DND-41 (cell line): ENCODE data around the gene RACK1.

Source experiments
- ATAC-seq: fragments of 200-7000 bp; cut with Tn5 transposase; 3 replicates; pipeline ENCODE4 v1.9.1; 2021; ENCODE audit warnings: low read depth; ENCODE audit not compliant: insufficient read depth
- DNase-seq: peaks from one replicate; pipeline ENCODE4 v3.0.0-alpha.2; 2020
- H2AFZ ChIP-seq: 2 replicates; pipeline ENCODE4 v1.6.0; 2012; ENCODE audit warnings: low read depth, low read length
- H3K27ac ChIP-seq: 2 replicates; pipeline ENCODE4 v1.5.1; 2012; ENCODE audit warnings: low read length, inconsistent platforms
- H3K27me3 ChIP-seq: fragments of 200-600 bp; sonication (generic); 2 replicates; pipeline ENCODE4 v1.6.0; 2012; ENCODE audit warnings: low read length, mild to moderate bottlenecking, inconsistent platforms; ENCODE audit not compliant: insufficient read depth, poor library complexity
- H3K36me3 ChIP-seq: 2 replicates; pipeline ENCODE4 v1.5.1; 2012; ENCODE audit warnings: low read length, inconsistent platforms; ENCODE audit not compliant: insufficient read depth
- H3K4me1 ChIP-seq: 2 replicates; pipeline ENCODE4 v1.5.1; 2012; ENCODE audit warnings: mild to moderate bottlenecking, low read length; ENCODE audit not compliant: insufficient read depth
- H3K4me2 ChIP-seq: 2 replicates; pipeline ENCODE4 v1.6.0; 2012; ENCODE audit warnings: mild to moderate bottlenecking, moderate library complexity, low read length, inconsistent platforms; ENCODE audit not compliant: insufficient read depth
- H3K4me3 ChIP-seq, 2 experiments: fragments of 200-600 bp in 1 of 2; shearing (Covaris generic) in 1 of 2; 2 replicates each; pipeline ENCODE4 v1.5.1; 2012 to 2016; ENCODE audit warnings: inconsistent platforms in 2 of 2, low read length in 2 of 2, mild to moderate bottlenecking in 2 of 2, low read depth in 1 of 2, moderate library complexity in 1 of 2
- H3K79me2 ChIP-seq: 2 replicates; pipeline ENCODE4 v1.6.0; 2012; ENCODE audit warnings: low read length, inconsistent platforms; ENCODE audit not compliant: insufficient read depth
- H3K9ac ChIP-seq: 2 replicates; pipeline ENCODE4 v1.6.0; 2012; ENCODE audit warnings: low read depth, mild to moderate bottlenecking, inconsistent platforms, low read length, moderate library complexity
- H3K9me3 ChIP-seq: 2 replicates; pipeline ENCODE4 v1.5.1; 2012; ENCODE audit warnings: low read length, moderate library complexity, mild to moderate bottlenecking, inconsistent platforms; ENCODE audit not compliant: insufficient read depth, severe bottlenecking
- H4K20me1 ChIP-seq: 2 replicates; pipeline ENCODE4 v1.6.0; 2012; ENCODE audit warnings: low read length; ENCODE audit not compliant: insufficient read depth
- CTCF ChIP-seq: IDR thresholded peaks from 2 replicates; pipeline ENCODE4 v1.5.1; 2012; ENCODE audit warnings: borderline replicate concordance, low read length, moderate library complexity, mild to moderate bottlenecking; ENCODE audit not compliant: poor library complexity, severe bottlenecking; ENCODE audit errors: extremely low read depth
- EZH2 ChIP-seq: IDR thresholded peaks from 3 replicates; pipeline ENCODE4 v1.6.1; 2012; ENCODE audit warnings: borderline replicate concordance, low read depth, mild to moderate bottlenecking, moderate library complexity, low read length, inconsistent platforms; ENCODE audit not compliant: severe bottlenecking

The RACK1 gene

GRCh38 chr5:181246276-181247049, 2.8 kb upstream of the RACK1 start:
- peak; percentile 69 for ATAC-seq
- peaks cover 90% of the 10 kb centered on the region for H3K79me2 ChIP-seq
- peak overlapping the region; percentile 90 for H3K27ac ChIP-seq

DNA sequence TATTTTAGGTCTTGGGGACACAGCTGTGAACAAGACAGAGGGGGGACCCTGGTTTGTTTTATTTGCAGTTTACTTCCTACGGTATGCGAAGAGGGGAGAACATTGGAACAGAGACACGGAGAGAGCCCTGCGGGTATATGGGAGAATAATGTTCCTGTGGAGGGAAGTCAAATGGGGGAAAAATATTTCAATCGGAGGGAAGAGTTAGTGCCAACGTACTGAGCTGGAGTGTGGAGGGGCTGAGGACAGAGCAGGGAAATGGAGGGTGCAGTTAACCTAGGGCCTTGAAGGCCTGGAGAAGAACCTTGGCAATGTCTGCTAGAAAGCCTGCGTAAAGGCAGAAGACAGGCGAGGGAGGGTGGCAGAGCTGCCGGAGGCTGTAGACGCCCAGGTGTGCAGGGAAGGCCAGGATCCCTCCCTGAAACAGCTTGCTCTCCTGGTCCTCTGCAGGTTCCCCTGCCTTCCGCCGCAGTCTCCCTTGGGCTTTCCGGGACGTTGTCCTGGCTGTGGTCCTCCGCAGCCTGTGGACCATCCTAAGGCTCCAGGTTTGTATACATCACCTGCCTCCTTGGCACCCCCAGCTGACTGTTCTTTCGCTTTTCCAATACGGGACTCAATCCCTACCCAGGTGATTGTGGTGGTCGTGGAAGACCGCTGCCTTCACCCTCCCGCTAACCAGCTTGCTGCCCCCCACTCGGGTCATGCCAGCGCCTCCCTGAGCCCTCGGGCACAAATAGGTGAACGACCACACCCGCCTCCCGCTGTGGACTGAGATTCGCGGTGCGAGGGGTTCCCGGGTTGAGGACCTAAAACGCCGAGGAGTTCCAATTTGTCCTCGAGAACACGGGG, 1.9 kb upstream of the RACK1 start:
- Histone ChIP-seq H2AFZ (peak overlapping the region; percentile 66), H3K9me3 (no peaks in the 10 kb centered on the region), H3K36me3 (peaks cover 36% of the 10 kb centered on the region), H3K4me1 (peaks cover 79% of the 10 kb centered on the region), H3K9ac (peak overlapping the region; percentile 95), H3K27me3 (no peaks in the 10 kb centered on the region), H3K4me2 (peak overlapping the region; percentile 88), H3K79me2 (peaks cover 90% of the 10 kb centered on the region), H4K20me1 (peaks cover 36% of the 10 kb centered on the region), H3K27ac (peak overlapping the region; percentile 90), H3K4me3 (peak overlapping the region; percentile 78 to 94; a peak in 3 of 4 replicates)
- DNase-seq (no peak), ATAC-seq (peak; percentile 2)
- TF ChIP-seq CTCF (no peak), EZH2 (no peak)

More at GRCh38 chr5:181246276-181247049, 2.8 kb upstream of the RACK1 start:
- TF ChIP-seq EZH2 = no peak
- TF ChIP-seq CTCF = no peak
- H3K4me1 ChIP-seq = peaks cover 78% of the 10 kb centered on the region
- peak overlapping the region; percentile 97 for H2AFZ ChIP-seq
- peak overlapping the region; percentile 78 to 94 for H3K4me3 ChIP-seq
- no peaks in the 10 kb centered on the region for H3K27me3 ChIP-seq
- H3K9me3 ChIP-seq = no peaks in the 10 kb centered on the region
- H4K20me1 ChIP-seq = peaks cover 27% of the 10 kb centered on the region
- DNase-seq = peak; percentile 88
- peak overlapping the region; percentile 95 for H3K9ac ChIP-seq
- H3K4me2 ChIP-seq = peak overlapping the region; percentile 88
- H3K36me3 ChIP-seq = peaks cover 34% of the 10 kb centered on the region

GRCh38 chr5:181243018-181243563, 615 bp downstream of the RACK1 start:
- no peak for TF ChIP-seq CTCF
- peaks cover 55% of the 10 kb centered on the region for H3K36me3 ChIP-seq

More at GRCh38 chr5:181243018-181243563, 615 bp downstream of the RACK1 start:
- peak overlapping the region; percentile 95 for H3K9ac ChIP-seq
- ATAC-seq (no peak), DNase-seq (no peak)
- peaks cover 49% of the 10 kb centered on the region for H4K20me1 ChIP-seq
- peaks cover 91% of the 10 kb centered on the region for H3K79me2 ChIP-seq
- peaks cover 65% of the 10 kb centered on the region for H3K4me1 ChIP-seq
- H2AFZ ChIP-seq = peak overlapping the region; percentile 95
- H3K27me3 ChIP-seq = no peaks in the 10 kb centered on the region
- H3K9me3 ChIP-seq = no peaks in the 10 kb centered on the region
- peak overlapping the region; percentile 88 for H3K4me2 ChIP-seq
- peak overlapping the region; percentile 100 for H3K27ac ChIP-seq
- H3K4me3 ChIP-seq = peak overlapping the region; percentile 75 to 94
